HepG2 (cell line): ENCODE results near the gene TBL3. TPM values are rescaled to one million over a fixed set of nuclear protein-coding genes. Genes with fewer than 3 reads are reported as not detected.

Experiments used
- ARNT2 ChIP-seq: sonication (generic); formaldehyde crosslinking; IDR thresholded peaks from 2 replicates; pipeline ENCODE4 v1.8.0; 2022; ENCODE audit warnings: mild to moderate bottlenecking, low read depth, missing genetic modification reagents, moderate library complexity
- CCDC6 ChIP-seq: sonication (generic); formaldehyde crosslinking; IDR thresholded peaks from 2 replicates; pipeline ENCODE4 v1.8.1; 2022; ENCODE audit warnings: mild to moderate bottlenecking, missing genetic modification reagents, moderate library complexity
- FOXK2 ChIP-seq: fragments of 450-650 bp; IDR thresholded peaks from 2 replicates; pipeline ENCODE4 v1.6.1; 2016
- HNF1A ChIP-seq, 2 experiments: sonication (generic) in 1 of 2; formaldehyde crosslinking in 1 of 2; IDR thresholded peaks; 2 replicates each; pipeline versions ENCODE4 v1.4.0 to v1.6.1; 2016 to 2020; ENCODE audit warnings: borderline replicate concordance in 1 of 2, low read depth in 1 of 2, mild to moderate bottlenecking in 1 of 2, missing genetic modification reagents in 1 of 2
- MBNL3 ChIP-seq: fragments of 250-450 bp; sonication (Bioruptor Pico); conservative IDR thresholded peaks from 2 replicates; pipeline ENCODE4 v1.8.0; 2022; ENCODE audit warnings: mild to moderate bottlenecking, inconsistent platforms
- NR2F2 ChIP-seq: IDR thresholded peaks from 2 replicates; pipeline ENCODE4 v1.6.1; 2012; ENCODE audit warnings: low read depth, inconsistent platforms, borderline replicate concordance
- PAF1 ChIP-seq: IDR thresholded peaks from 2 replicates; pipeline ENCODE4 v1.6.1; 2016; ENCODE audit warnings: missing genetic modification reagents, missing compliant biosample characterization
- PCBP1 ChIP-seq: fragments of 200-400 bp; formaldehyde crosslinking; IDR thresholded peaks from 2 replicates; pipeline ENCODE4 v1.6.1; 2017; ENCODE audit warnings: mild to moderate bottlenecking, low read depth, low read length, borderline replicate concordance
- REST ChIP-seq, 2 experiments: IDR thresholded peaks; 2 replicates each; pipeline ENCODE4 v1.6.1; 2011 to 2012; ENCODE audit warnings: low read length in 2 of 2, borderline replicate concordance in 1 of 2, low read depth in 1 of 2, mild to moderate bottlenecking in 1 of 2, moderate library complexity in 1 of 2
- TAF1 ChIP-seq: sonication (generic); formaldehyde crosslinking; IDR thresholded peaks from 2 replicates; pipeline ENCODE4 v1.4.0; 2020; ENCODE audit warnings: missing genetic modification reagents
- ZFP36L1 ChIP-seq: sonication (generic); formaldehyde crosslinking; IDR thresholded peaks from 2 replicates; pipeline ENCODE4 v1.8.0; 2022; ENCODE audit warnings: mild to moderate bottlenecking, missing genetic modification reagents, moderate library complexity
- ZNF281 ChIP-seq: sonication (generic); formaldehyde crosslinking; IDR thresholded peaks from 2 replicates; pipeline ENCODE4 v1.4.0; 2020; ENCODE audit warnings: missing genetic modification reagents, borderline replicate concordance
- ZNF678 ChIP-seq: sonication (generic); formaldehyde crosslinking; IDR thresholded peaks from 2 replicates; pipeline ENCODE4 v1.4.0; 2020; ENCODE audit warnings: mild to moderate bottlenecking, missing genetic modification reagents
- ZNF75D ChIP-seq: sonication (generic); formaldehyde crosslinking; IDR thresholded peaks from 2 replicates; pipeline ENCODE4 v1.8.1; 2023; ENCODE audit warnings: missing genetic modification reagents, mild to moderate bottlenecking, borderline replicate concordance
- ZNF800 ChIP-seq: sonication (generic); formaldehyde crosslinking; IDR thresholded peaks from 2 replicates; pipeline ENCODE4 v1.4.0; 2020; ENCODE audit warnings: missing genetic modification reagents
- polyA plus RNA-seq, 8 experiments: library from polyadenylated mRNA; depleted of rRNA in 3 of 8; stranded (reverse) in 7 of 8; unstranded in 1 of 8; fragments of >200 nt; fragmentation: Illumina TruSeq in 4 of 8; extraction: Trizol in 4 of 8; gene quantifications; 2 replicates each; pipeline versions ENCODE4 v1.2.1 to v1.2.3, GENCODE V29; 2011 to 2016; ENCODE audit warnings: low read depth in 4 of 8, missing spikeins in 1 of 8, mixed read lengths in 1 of 8; ENCODE audit not compliant: insufficient read depth in 1 of 8
- total RNA-seq, 5 experiments: library from RNA; depleted of rRNA; stranded (reverse); fragments of >200 nt; fragmentation: Illumina TruSeq; extraction: Trizol; gene quantifications; 2 replicates each; pipeline ENCODE4 v1.2.3, GENCODE V29; 2016; ENCODE audit warnings: low read depth in 1 of 5

Gene TBL3
- total and polyA plus RNA-seq, 2 of the 13 experiments (the other 11 are each of a cell fraction or from before 2014, with no cell fraction given) = 16.8 to 38.0 TPM

GRCh38 chr16:1971796-1972489 lies at the start of gene TBL3 (continued):
- 0 out of 2 replicates have a peak, but pooled peaks have one; percentile 38 for TF ChIP-seq ZNF800 (CRISPR knock-in tag)
- peak; percentile 20; the same call in 1 of the 2 replicates for TF ChIP-seq NR2F2
- TF ChIP-seq PAF1 = no peak
- TF ChIP-seq REST (IDR thresholded peaks at IDR 0.05; ENCODE audit: borderline replicate concordance in 1 of 2, low read depth in 1 of 2, low read length in 2 of 2) = no peak
- peak; percentile 73; the same call in 1 of the 2 replicates for TF ChIP-seq ZNF281 (CRISPR knock-in tag)
- TF ChIP-seq MBNL3 = no peak
- TF ChIP-seq CCDC6 (CRISPR knock-in tag) = 0 out of 2 replicates have a peak, but pooled peaks have one; percentile 50
- peak; percentile 24; the same call in 1 of the 2 replicates for TF ChIP-seq ZFP36L1 (CRISPR knock-in tag)
- TF ChIP-seq ARNT2 = peak; percentile 91
- TF ChIP-seq HNF1A (IDR thresholded peaks at IDR 0.05; ENCODE audit: low read depth) = no peak
- peak; percentile 77; the same call in 1 of the 2 replicates for TF ChIP-seq HNF1A (CRISPR knock-in tag; IDR thresholded peaks at IDR 0.05; ENCODE audit: borderline replicate concordance)
- TF ChIP-seq ZNF678 (CRISPR knock-in tag) = no peak
- TF ChIP-seq FOXK2 = no peak
- TF ChIP-seq PCBP1 = no peak
- no peak for TF ChIP-seq ZNF75D (CRISPR knock-in tag)
- peak; percentile 91 for TF ChIP-seq TAF1 (CRISPR knock-in tag)
